Thyroid gland (tissue), 4 donors: ENCODE measurements around the gene PCGF3. TPM values are rescaled to one million over a fixed set of nuclear protein-coding genes. Genes with fewer than 3 reads are reported as not detected.

Experiments used
- DNase-seq, 2 donors: peaks; one replicate each; pipeline ENCODE4 v3.0.0-alpha.2; 2019
- H3K27ac ChIP-seq, 3 donors: fragments of 200-600 bp; sonication (generic); 1 replicate in 2 of 3; 2 replicates in 1 of 3; pipeline ENCODE4 v1.5.1; 2016 to 2019; ENCODE audit warnings: mild to moderate bottlenecking in 1 of 3, moderate library complexity in 1 of 3
- H3K27me3 ChIP-seq: fragments of 200-600 bp; sonication (generic); one replicate; pipeline ENCODE4 v1.5.1; 2019
- H3K36me3 ChIP-seq, 2 donors: fragments of 200-600 bp; sonication (generic); one replicate each; pipeline ENCODE4 v1.5.1; 2016 to 2019
- H3K4me1 ChIP-seq, 2 donors: fragments of 200-600 bp; sonication (generic); one replicate each; pipeline ENCODE4 v1.5.1; 2017 to 2019
- H3K4me3 ChIP-seq, 3 donors: fragments of 200-600 bp; sonication (generic); replicated peaks in 1 of 3; 1 replicate in 2 of 3; 2 replicates in 1 of 3; pipeline ENCODE4 v1.5.1; 2016; ENCODE audit warnings: mild to moderate bottlenecking in 1 of 3
- H3K9me3 ChIP-seq: fragments of 200-600 bp; sonication (generic); one replicate; pipeline ENCODE4 v1.5.1; 2017
- CTCF ChIP-seq, 6 experiments: fragments of 200-600 bp in 3 of 6; fragments of 450-650 bp in 3 of 6; sonication (generic) in 3 of 6; IDR thresholded peaks; one replicate each; pipeline ENCODE4 v1.5.1; 2016 to 2019; ENCODE audit warnings: antibody characterized with exemption in 6 of 6, mild to moderate bottlenecking in 2 of 6, inconsistent platforms in 1 of 6, moderate library complexity in 1 of 6
- POLR2A ChIP-seq, 2 donors: fragments of 450-650 bp; IDR thresholded peaks; one replicate each; pipeline ENCODE4 v1.6.1; 2017; ENCODE audit warnings: antibody characterized with exemption in 2 of 2, mild to moderate bottlenecking in 2 of 2, moderate library complexity in 1 of 2
- WGBS, 2 donors: methylation state at CpG; one replicate each; pipeline ENCODE4 v1.1.5; 2017; 5-methylcytosine and 5-hydroxymethylcytosine counted together
- intact Hi-C: fragments of 100-400 bp; cut with DNase I; formaldehyde crosslinking; loops from one replicate; pipeline ENCODE4 v1.15.1; 2023
- total RNA-seq, 4 donors: library from RNA; depleted of rRNA; stranded (reverse); fragments of >200 nt; gene quantifications; one replicate each; pipeline ENCODE4 v1.2.3, GENCODE V29; 2016

The PCGF3 gene
- total RNA-seq, 4 donors from 2014 or later, result 41.4 to 60.0 (median 50.2) TPM

GRCh38 chr4:740656-741282 is 35.1 kb downstream of the PCGF3 start:
- Histone ChIP-seq H3K4me3 (no peak overlapping the region), H3K9me3 (no peaks in the 10 kb centered on the region), H3K27me3 (no peaks in the 10 kb centered on the region), H3K4me1 (no peaks in the 10 kb centered on the region), H3K27ac (no peak overlapping the region), H3K36me3 (peaks cover 17 to 26% of the 10 kb centered on the region in 2 donors)
- no peak for DNase-seq
- TF ChIP-seq CTCF (IDR thresholded peaks at IDR 0.05) (no peak), POLR2A (IDR thresholded peaks at IDR 0.05) (no peak)
- 86 to 91% methylated on average over 19 of the region's 19 CpGs for WGBS, 2 donors
- intact Hi-C loops, result no loop called here

GRCh38 chr4:742096-742741 is 36.6 kb downstream of the PCGF3 start:
- no peaks in the 10 kb centered on the region for H3K9me3 ChIP-seq
- 86 to 90% methylated on average over 18 to 19 of the region's 21 CpGs for WGBS, 2 donors
- no peak for DNase-seq
- peaks cover 14 to 23% of the 10 kb centered on the region in 2 donors for H3K36me3 ChIP-seq
- intact Hi-C loops, result no loop called here
- no peak overlapping the region for H3K27ac ChIP-seq
- H3K4me3 ChIP-seq, result no peak overlapping the region
- no peaks in the 10 kb centered on the region for H3K27me3 ChIP-seq
- no peaks in the 10 kb centered on the region for H3K4me1 ChIP-seq
- no peak for TF ChIP-seq POLR2A (IDR thresholded peaks at IDR 0.05)
- TF ChIP-seq CTCF (IDR thresholded peaks at IDR 0.05), result no peak

GRCh38 chr4:742742-743311 is 37.2 kb downstream of the PCGF3 start:
- peak; percentile 58 to 70 for DNase-seq
- Histone ChIP-seq H3K27me3 (no peaks in the 10 kb centered on the region), H3K4me1 (no peaks in the 10 kb centered on the region), H3K4me3 (no peak overlapping the region), H3K36me3 (peaks cover 8 to 16% of the 10 kb centered on the region in 2 donors), H3K9me3 (no peaks in the 10 kb centered on the region), H3K27ac (no peak overlapping the region)
- TF ChIP-seq CTCF (IDR thresholded peaks at IDR 0.05) (peak; percentile 61 to 86 (median 82)), POLR2A (IDR thresholded peaks at IDR 0.05) (no peak)
- intact Hi-C loops, result no loop called here
- 81 to 92% methylated on average over 11 to 13 of the region's 26 CpGs for WGBS, 2 donors

GRCh38 chr4:743463-744211 is 38.0 kb downstream of the PCGF3 start:
- H3K9me3 ChIP-seq, result no peaks in the 10 kb centered on the region
- peaks cover 5 to 16% of the 10 kb centered on the region in 2 donors for H3K36me3 ChIP-seq
- H3K27me3 ChIP-seq, result no peaks in the 10 kb centered on the region
- WGBS, 2 donors, result 83 to 85% methylated on average over 22 of the region's 22 CpGs
- TF ChIP-seq POLR2A (IDR thresholded peaks at IDR 0.05) (no peak), CTCF (IDR thresholded peaks at IDR 0.05) (no peak)
- H3K27ac ChIP-seq, result no peak overlapping the region
- H3K4me1 ChIP-seq, result no peaks in the 10 kb centered on the region
- DNase-seq, result no peak
- H3K4me3 ChIP-seq, result no peak overlapping the region
- intact Hi-C loops, result no loop called here
